A673 (cell line): ENCODE measurements around the gene RP9. TPM values are rescaled to one million over a fixed set of nuclear protein-coding genes. Genes with fewer than 3 reads are reported as not detected.

Experiments used
- BruUV-seq: library from RNA; stranded (reverse); fragments of 400-500 nt; replicated peaks from 2 replicates; lab custom pipeline; 2021; lab: Mats Ljungman, UMichigan
- CTCF ChIA-PET: fragments of 300-600 bp; sonication (Branson Sonifier 250); formaldehyde crosslinking; loops from one replicate; lab custom pipeline; 2022; ENCODE audit warnings: antibody characterized with exemption; lab: Charles Lee
- POLR2A ChIA-PET: fragments of 300-600 bp; sonication (Branson Sonifier 250); formaldehyde crosslinking; loops from one replicate; lab custom pipeline; 2022; ENCODE audit warnings: antibody characterized with exemption; ENCODE audit not compliant: low non-redundant PET; lab: Charles Lee
- DNase-seq: peaks from one replicate; pipeline ENCODE4 v3.0.0-alpha.2; 2015; ENCODE audit warnings: low spot score
- H3K27ac ChIP-seq: fragments of 200-600 bp; sonication (generic); 2 replicates; pipeline ENCODE4 v1.5.1; 2016; ENCODE audit warnings: mixed run types, low read depth, mild to moderate bottlenecking, mixed read lengths, antibody characterized with exemption, low read length; ENCODE audit not compliant: poor library complexity, severe bottlenecking
- H3K27me3 ChIP-seq: fragments of 200-600 bp; sonication (generic); replicated peaks from 2 replicates; pipeline ENCODE4 v1.6.1; 2017; ENCODE audit warnings: mixed run types, low read depth, mild to moderate bottlenecking, mixed read lengths, antibody characterized with exemption, low read length; ENCODE audit not compliant: insufficient read depth, poor library complexity
- H3K36me3 ChIP-seq: fragments of 200-600 bp; sonication (generic); 2 replicates; pipeline ENCODE4 v1.6.1; 2016; ENCODE audit warnings: mixed run types, mild to moderate bottlenecking, mixed read lengths, antibody characterized with exemption, low read length; ENCODE audit not compliant: insufficient read depth, poor library complexity, severe bottlenecking
- H3K4me1 ChIP-seq: fragments of 200-600 bp; sonication (generic); 2 replicates; pipeline ENCODE4 v1.6.1; 2017; ENCODE audit warnings: mixed run types, mild to moderate bottlenecking, mixed read lengths, antibody characterized with exemption, low read length; ENCODE audit not compliant: insufficient read depth, poor library complexity, severe bottlenecking
- H3K4me3 ChIP-seq: fragments of 200-600 bp; sonication (generic); 2 replicates; pipeline ENCODE4 v1.5.1; 2016; ENCODE audit warnings: low read depth, mixed run types, mild to moderate bottlenecking, mixed read lengths, low read length; ENCODE audit not compliant: poor library complexity, severe bottlenecking
- H3K9me3 ChIP-seq: fragments of 200-600 bp; sonication (generic); 2 replicates; pipeline ENCODE4 v1.6.1; 2016; ENCODE audit warnings: mixed run types, low read depth, mild to moderate bottlenecking, mixed read lengths, antibody characterized with exemption, low read length; ENCODE audit not compliant: poor library complexity, severe bottlenecking
- CTCF ChIP-seq: fragments of 300-800, 200-600 bp; sonication (generic); conservative IDR thresholded peaks from 2 replicates; pipeline ENCODE4 v1.5.1; 2017; ENCODE audit warnings: low read depth, mild to moderate bottlenecking, antibody characterized with exemption, low read length, moderate library complexity, mixed read lengths
- EZH2 ChIP-seq: fragments of 200-600 bp; sonication (generic); IDR thresholded peaks from 2 replicates; pipeline ENCODE4 v1.6.1; 2017; ENCODE audit warnings: borderline replicate concordance, low read depth, mild to moderate bottlenecking, mixed read lengths, antibody characterized with exemption, low read length; ENCODE audit not compliant: poor library complexity, severe bottlenecking
- intact Hi-C: fragments of 100-400 bp; cut with micrococcal nuclease; formaldehyde crosslinking; loops from one replicate; pipeline ENCODE4 v1.10.0; 2022; ENCODE audit not compliant: unreplicated experiment
- total RNA-seq: library from RNA; stranded (reverse); gene quantifications from 2 replicates; pipeline ENCODE4 v1.2.3, GENCODE V29; 2021

Gene RP9
- total RNA-seq, 1 experiment from 2014 or later: 29.5 TPM

GRCh38 chr7:33137103-33137502, 27.9 kb upstream of the RP9 start:
- Histone ChIP-seq H3K4me3 (no peak overlapping the region), H3K36me3 (no peaks in the 10 kb centered on the region), H3K27me3 (no peaks in the 10 kb centered on the region), H3K27ac (no peak overlapping the region), H3K9me3 (no peaks in the 10 kb centered on the region), H3K4me1 (no peaks in the 10 kb centered on the region)
- TF ChIP-seq EZH2: no peak
- no peak for TF ChIP-seq CTCF
- ChIA-PET POLR2A (no interaction called here), CTCF (no interaction called here)
- no TSS peak for BruUV-seq
- intact Hi-C loops: no loop called here
- no peak for DNase-seq

GRCh38 chr7:33130184-33130583, 21.0 kb upstream of the RP9 start:
- TF ChIP-seq EZH2 (no peak), CTCF (no peak)
- BruUV-seq: TSS peak; percentile 32
- peak; percentile 12 for DNase-seq
- Histone ChIP-seq H3K27ac (no peak overlapping the region), H3K9me3 (no peaks in the 10 kb centered on the region), H3K4me3 (peak overlapping the region; percentile 69), H3K4me1 (no peaks in the 10 kb centered on the region), H3K27me3 (no peaks in the 10 kb centered on the region), H3K36me3 (no peaks in the 10 kb centered on the region)
- CTCF ChIA-PET: no interaction called here
- POLR2A ChIA-PET: no interaction called here
- intact Hi-C loops: no loop called here

GRCh38 chr7:33129806-33130153, 20.6 kb upstream of the RP9 start:
- intact Hi-C loops: no loop called here
- Histone ChIP-seq H3K36me3 (no peaks in the 10 kb centered on the region), H3K27me3 (no peaks in the 10 kb centered on the region), H3K4me3 (peak overlapping the region; percentile 69), H3K27ac (no peak overlapping the region), H3K9me3 (no peaks in the 10 kb centered on the region), H3K4me1 (no peaks in the 10 kb centered on the region)
- POLR2A ChIA-PET: no interaction called here
- BruUV-seq: no TSS peak
- CTCF ChIA-PET: no interaction called here
- no peak for TF ChIP-seq EZH2
- DNase-seq: no peak
